Measurements from ENCODE around the gene C17orf58. TPM values are rescaled to one million over a fixed set of nuclear protein-coding genes. Genes with fewer than 3 reads are reported as not detected.
A peak's percentile ranks its signal among the peaks of the same experiment; 100 is the strongest.
"Not testable (repeated sequence)": the region's sequence is repeated elsewhere in the genome, so short reads cannot be mapped to it uniquely, and the experiment has no call there.

Gene C17orf58
- total RNA-seq, result 10 to 100 TPM; 13.1 to 14.5 TPM
- 13.5 TPM for polyA plus RNA-seq (ENCODE audit: insufficient read depth, low read depth, low replicate concordance)
- long read RNA-seq, donor 1, transcript C17orf58-202 (3 exons, 1,082 nt), result major isoform, 8 of 20 reads
- long read RNA-seq, donor 1, partial matches to known transcripts, result 9 of 20 reads
- long read RNA-seq, donor 1, other reads (novel, unspliced or antisense), result 0 of 20 reads
- long read RNA-seq, donor 2, transcript C17orf58-202 (3 exons, 1,082 nt), result major isoform, 9 of 12 reads
- long read RNA-seq, donor 2, partial matches to known transcripts, result 0 of 12 reads
- long read RNA-seq, donor 2, other reads (novel, unspliced or antisense), result 0 of 12 reads

- WGBS, 2 donors, result 18 to 27% methylated on average over 20 to 25 of the region's 25 CpGs
- intact Hi-C loops (cut with DNase I; ENCODE audit: low total_unique reads), result not testable (repeated sequence)
These were observed at the start of gene C17orf58 for GRCh38 chr17:67996301-67997171. C17orf58 (minus strand) TSS chr17:67996469; CDS start chr17:67996198, 271 bp downstream.

GRCh38 chr17:68036304-68037147 lies 40.3 kb upstream of the C17orf58 start:
- H3K36me3 ChIP-seq (ENCODE audit: low read depth, missing control alignments), result no peaks in the 10 kb centered on the region
- 13 to 18% methylated on average over 11 of the region's 11 CpGs for WGBS, 2 donors
- H3K4me1 ChIP-seq, result no peaks in the 10 kb centered on the region
- DNase-seq, result no peak
- no peaks in the 10 kb centered on the region for H3K27me3 ChIP-seq
- no peaks in the 10 kb centered on the region for H3K9me3 ChIP-seq
- no peak for TF ChIP-seq POLR2A (IDR thresholded peaks at IDR 0.05)
- no peak for TF ChIP-seq CTCF (IDR thresholded peaks at IDR 0.05)
- H3K27ac ChIP-seq, result peak overlapping the region; percentile 84 to 87
- intact Hi-C loops (cut with DNase I; ENCODE audit: low total_unique reads), result no loop called here
- peak overlapping the region; percentile 76 to 94 for H3K4me3 ChIP-seq

More at GRCh38 chr17:67996301-67997171, at the start of gene C17orf58:
- DNase-seq, result peak; percentile 31
- not testable (repeated sequence) for H3K36me3 ChIP-seq (ENCODE audit: low read depth, missing control alignments); H3K27me3 ChIP-seq; H3K4me1 ChIP-seq; H3K9me3 ChIP-seq
- Histone ChIP-seq H3K27ac (peak within 1 kb of the TSS in 1 of 2 donors; percentile 39), H3K4me3 (peak within 1 kb of the TSS; percentile 36 to 64)

GRCh38 chr17:68035523-68036303 lies 39.4 kb upstream of the C17orf58 start, which contains the start of gene KPNA2:
KPNA2 (plus strand) TSS chr17:68035735; CDS start chr17:68037133, 1,398 bp downstream.
- TF ChIP-seq POLR2A (IDR thresholded peaks at IDR 0.05) (no peak), CTCF (IDR thresholded peaks at IDR 0.05) (no peak)
- no peaks in the 10 kb centered on the region for H3K36me3 ChIP-seq (ENCODE audit: low read depth, missing control alignments)
- DNase-seq, result peak; percentile 96
- peak within 1 kb of the TSS; percentile 76 to 94 for H3K4me3 ChIP-seq
- H3K27ac ChIP-seq, result peak within 1 kb of the TSS; percentile 84 to 87
- 0 to 1% methylated on average over 25 to 72 of the region's 72 CpGs for WGBS, 2 donors
- intact Hi-C loops (cut with DNase I; ENCODE audit: low total_unique reads), result no loop called here
- no peaks in the 10 kb centered on the region for H3K4me1 ChIP-seq
- no peaks in the 10 kb centered on the region for H3K27me3 ChIP-seq
- no peaks in the 10 kb centered on the region for H3K9me3 ChIP-seq

GRCh38 chr17:68035131-68035522 lies 38.9 kb upstream of the C17orf58 start:
- intact Hi-C loops (cut with DNase I; ENCODE audit: low total_unique reads), result no loop called here
- Histone ChIP-seq H3K27me3 (no peaks in the 10 kb centered on the region), H3K9me3 (no peaks in the 10 kb centered on the region), H3K4me1 (no peaks in the 10 kb centered on the region), H3K4me3 (peak overlapping the region; percentile 16 to 94), H3K36me3 (ENCODE audit: low read depth, missing control alignments) (no peaks in the 10 kb centered on the region), H3K27ac (no peak overlapping the region)
- no peak for TF ChIP-seq POLR2A (IDR thresholded peaks at IDR 0.05)
- TF ChIP-seq CTCF (IDR thresholded peaks at IDR 0.05), result no peak
- 2 to 3% methylated on average over 20 to 22 of the region's 27 CpGs for WGBS, 2 donors
- peak; percentile 96 for DNase-seq

All from testis (tissue), 5 donors.